Loucy (cell line): Measurements from ENCODE around the gene SREK1IP1.

Experiments used
- H2AFZ ChIP-seq: fragments of 200-600 bp; sonication (generic); 2 replicates; pipeline ENCODE4 v1.6.0; 2016; ENCODE audit warnings: antibody characterized with exemption, mild to moderate bottlenecking, low read length, moderate library complexity
- H3F3A ChIP-seq: fragments of 200-600 bp; 2 replicates; pipeline ENCODE4 v1.6.0; 2016; ENCODE audit warnings: antibody characterized with exemption, low read depth, mild to moderate bottlenecking
- H3K27me3 ChIP-seq: fragments of 200-600 bp; sonication (generic); 2 replicates; pipeline ENCODE4 v1.6.1; 2014; ENCODE audit warnings: low read length, mild to moderate bottlenecking; ENCODE audit not compliant: insufficient read depth, poor library complexity, severe bottlenecking
- H3K36me3 ChIP-seq: fragments of 200-600 bp; sonication (generic); 2 replicates; pipeline ENCODE4 v1.6.1; 2016; ENCODE audit warnings: low read length; ENCODE audit not compliant: insufficient read depth
- H3K4me1 ChIP-seq: fragments of 200-600 bp; sonication (generic); 2 replicates; pipeline ENCODE4 v1.5.1; 2014; ENCODE audit warnings: low read length, mild to moderate bottlenecking; ENCODE audit not compliant: insufficient read depth, poor library complexity, severe bottlenecking
- H3K4me2 ChIP-seq: fragments of 200-600 bp; sonication (generic); 2 replicates; pipeline ENCODE4 v1.6.0; 2014; ENCODE audit warnings: antibody characterized with exemption, low read length, low read depth, mild to moderate bottlenecking; ENCODE audit not compliant: poor library complexity, severe bottlenecking
- H3K4me3 ChIP-seq: fragments of 200-600 bp; sonication (generic); 2 replicates; pipeline ENCODE4 v1.5.1; 2014; ENCODE audit warnings: low read length, mild to moderate bottlenecking, mixed read lengths; ENCODE audit not compliant: poor library complexity, severe bottlenecking
- H3K79me2 ChIP-seq: fragments of 200-600 bp; sonication (generic); 2 replicates; pipeline ENCODE4 v1.6.1; 2014; ENCODE audit warnings: low read length; ENCODE audit not compliant: insufficient read depth
- H3K9ac ChIP-seq: fragments of 200-600 bp; sonication (generic); 2 replicates; pipeline ENCODE4 v1.6.0; 2014; ENCODE audit warnings: mild to moderate bottlenecking, low read depth, low read length, moderate library complexity; ENCODE audit not compliant: poor library complexity, severe bottlenecking
- H3K9me2 ChIP-seq: fragments of 200-600 bp; sonication (generic); replicated peaks from 2 replicates; pipeline ENCODE4 v1.6.1; 2016; ENCODE audit warnings: low read depth, low read length, mixed read lengths
- H3K9me3 ChIP-seq: fragments of 200-600 bp; sonication (generic); 2 replicates; pipeline ENCODE4 v1.6.1; 2014; ENCODE audit warnings: mild to moderate bottlenecking, antibody characterized with exemption, low read length, low read depth; ENCODE audit not compliant: insufficient read depth
- H4K20me1 ChIP-seq: fragments of 200-600 bp; sonication (generic); 2 replicates; pipeline ENCODE4 v1.6.0; 2014; ENCODE audit warnings: antibody characterized with exemption, low read length, mild to moderate bottlenecking; ENCODE audit not compliant: insufficient read depth, poor library complexity, severe bottlenecking
- EZH2phosphoT487 ChIP-seq: fragments of 200-600 bp; IDR thresholded peaks from 2 replicates; pipeline ENCODE4 v1.6.1; 2018; ENCODE audit warnings: antibody characterized with exemption, mild to moderate bottlenecking, moderate library complexity, borderline replicate concordance
- TF ChIP-seq, protein P1 (sequence below): fragments of 200-600 bp; sonication (generic); conservative IDR thresholded peaks from 2 replicates; pipeline ENCODE4 v1.5.1; 2014; ENCODE audit warnings: mild to moderate bottlenecking, antibody characterized with exemption, low read length

SREK1IP1 gene

DNA sequence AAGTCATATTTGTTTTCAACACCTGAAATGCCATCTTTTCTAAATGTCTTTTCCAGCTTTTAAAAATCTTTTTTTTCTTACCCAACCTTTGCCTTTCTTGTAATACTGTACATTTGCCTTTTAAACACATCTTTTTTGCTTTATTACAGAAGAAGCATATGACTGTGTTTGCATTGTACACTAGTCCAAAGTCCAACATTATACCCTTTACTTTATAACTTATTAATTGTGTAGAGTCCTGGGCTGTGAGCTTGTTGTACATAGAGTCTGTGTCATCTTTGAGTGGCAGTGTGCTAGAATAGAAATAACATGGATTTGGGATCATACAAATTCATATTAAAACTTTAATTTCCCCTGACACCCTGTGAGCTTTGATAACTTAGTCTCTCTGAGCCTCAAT lies 24.0 kb upstream of the SREK1IP1 start:
- Histone ChIP-seq H3K4me1 (peaks cover 4% of the 10 kb centered on the region), H3F3A (no peaks in the 10 kb centered on the region), H3K9me3 (no peaks in the 10 kb centered on the region), H3K4me2 (no peak overlapping the region), H3K27me3 (no peaks in the 10 kb centered on the region), H3K36me3 (peaks cover 3% of the 10 kb centered on the region; the same call in 1 of the 2 replicates), H4K20me1 (no peaks in the 10 kb centered on the region), H3K9ac (no peak overlapping the region), H3K4me3 (no peak overlapping the region), H3K79me2 (no peaks in the 10 kb centered on the region), H2AFZ (no peak overlapping the region), H3K9me2 (no peaks in the 10 kb centered on the region)
- TF ChIP-seq, protein P1, sequence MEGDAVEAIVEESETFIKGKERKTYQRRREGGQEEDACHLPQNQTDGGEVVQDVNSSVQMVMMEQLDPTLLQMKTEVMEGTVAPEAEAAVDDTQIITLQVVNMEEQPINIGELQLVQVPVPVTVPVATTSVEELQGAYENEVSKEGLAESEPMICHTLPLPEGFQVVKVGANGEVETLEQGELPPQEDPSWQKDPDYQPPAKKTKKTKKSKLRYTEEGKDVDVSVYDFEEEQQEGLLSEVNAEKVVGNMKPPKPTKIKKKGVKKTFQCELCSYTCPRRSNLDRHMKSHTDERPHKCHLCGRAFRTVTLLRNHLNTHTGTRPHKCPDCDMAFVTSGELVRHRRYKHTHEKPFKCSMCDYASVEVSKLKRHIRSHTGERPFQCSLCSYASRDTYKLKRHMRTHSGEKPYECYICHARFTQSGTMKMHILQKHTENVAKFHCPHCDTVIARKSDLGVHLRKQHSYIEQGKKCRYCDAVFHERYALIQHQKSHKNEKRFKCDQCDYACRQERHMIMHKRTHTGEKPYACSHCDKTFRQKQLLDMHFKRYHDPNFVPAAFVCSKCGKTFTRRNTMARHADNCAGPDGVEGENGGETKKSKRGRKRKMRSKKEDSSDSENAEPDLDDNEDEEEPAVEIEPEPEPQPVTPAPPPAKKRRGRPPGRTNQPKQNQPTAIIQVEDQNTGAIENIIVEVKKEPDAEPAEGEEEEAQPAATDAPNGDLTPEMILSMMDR = no peak
- no peak for TF ChIP-seq EZH2phosphoT487

DNA sequence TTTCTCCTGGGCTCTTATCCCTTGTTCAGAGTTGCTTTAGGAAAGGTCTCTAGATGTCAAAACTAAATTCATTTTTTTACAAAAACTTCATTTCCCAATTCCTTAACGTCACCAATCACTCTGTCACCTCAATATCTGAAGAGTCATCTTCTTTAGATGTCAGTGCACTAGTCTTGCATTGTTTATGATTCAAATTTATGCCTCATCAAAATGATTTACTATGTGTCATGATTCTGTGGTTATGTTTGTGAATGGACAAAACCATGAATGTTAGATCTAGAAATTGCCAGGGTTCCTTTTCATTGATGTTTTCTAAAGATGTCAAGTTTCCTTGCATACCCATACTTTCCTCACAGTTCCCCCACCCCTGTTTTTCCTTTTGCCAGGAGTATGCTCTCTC lies 21.7 kb upstream of the SREK1IP1 start:
- TF ChIP-seq EZH2phosphoT487 = no peak
- TF ChIP-seq, protein P1 = no peak
- Histone ChIP-seq H4K20me1 (no peaks in the 10 kb centered on the region), H3K9ac (no peak overlapping the region), H3F3A (no peaks in the 10 kb centered on the region), H2AFZ (no peak overlapping the region), H3K4me2 (no peak overlapping the region), H3K36me3 (peaks cover 11% of the 10 kb centered on the region; the same call in 1 of the 2 replicates), H3K4me3 (no peak overlapping the region), H3K27me3 (no peaks in the 10 kb centered on the region), H3K9me3 (no peaks in the 10 kb centered on the region), H3K4me1 (peaks cover 4% of the 10 kb centered on the region), H3K79me2 (no peaks in the 10 kb centered on the region), H3K9me2 (no peaks in the 10 kb centered on the region)

DNA sequence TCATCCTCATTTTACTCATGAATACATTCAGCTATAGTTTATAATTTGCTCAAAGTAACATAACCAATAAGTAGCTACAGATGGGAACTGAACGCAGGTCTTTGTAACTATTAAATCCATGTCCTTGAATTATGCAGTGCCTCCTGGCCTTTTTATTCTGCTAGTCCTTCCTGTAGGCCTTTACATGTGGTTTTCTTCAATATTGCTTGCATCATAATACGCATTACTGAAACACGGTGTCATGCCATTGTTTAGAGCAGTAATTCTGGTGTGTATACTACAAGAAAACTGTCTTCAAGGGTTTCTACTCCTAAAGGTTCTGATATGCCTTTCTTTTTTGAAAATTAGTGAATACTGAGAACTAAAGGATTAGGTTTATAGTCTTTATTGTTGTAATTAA lies 21.0 kb upstream of the SREK1IP1 start:
- Histone ChIP-seq H2AFZ (no peak overlapping the region), H3K4me2 (no peak overlapping the region), H3K4me1 (peaks cover 4% of the 10 kb centered on the region), H3K36me3 (peaks cover 15% of the 10 kb centered on the region; the same call in 1 of the 2 replicates), H3K79me2 (no peaks in the 10 kb centered on the region), H4K20me1 (peaks cover 3% of the 10 kb centered on the region), H3K27me3 (no peaks in the 10 kb centered on the region), H3F3A (no peaks in the 10 kb centered on the region), H3K9me2 (no peaks in the 10 kb centered on the region), H3K9me3 (no peaks in the 10 kb centered on the region), H3K9ac (no peak overlapping the region), H3K4me3 (no peak overlapping the region)
- no peak for TF ChIP-seq EZH2phosphoT487
- TF ChIP-seq, protein P1 = no peak
